H1 (cell line): ENCODE measurements around the gene CABP2. TPM values are rescaled to one million over a fixed set of nuclear protein-coding genes. Genes with fewer than 3 reads are reported as not detected.

Source experiments
- CTCF ChIA-PET: fragments of 300-600 bp; sonication (Branson Sonifier 250); formaldehyde crosslinking; loops from one replicate; lab custom pipeline; 2021; ENCODE audit not compliant: partially characterized antibody; lab: Charles Lee
- POLR2A ChIA-PET: fragments of 300-600 bp; sonication (Branson Sonifier 250); formaldehyde crosslinking; loops from one replicate; lab custom pipeline; 2021; ENCODE audit warnings: inconsistent platforms; ENCODE audit not compliant: partially characterized antibody; lab: Charles Lee
- DNase-seq, 2 experiments: peaks; one replicate each; pipeline versions ENCODE4 v3.0.0 to v3.0.0-alpha.2; 2010 to 2022; ENCODE audit warnings: low spot score in 2 of 2, low read depth in 1 of 2, mixed read lengths in 1 of 2
- FAIRE-seq: peaks from 2 replicates; lab custom pipeline; 2011; peaks lifted over from hg19 to GRCh38; lab: Jason Lieb, UNC
- H2AFZ ChIP-seq: 2 replicates; pipeline ENCODE4 v1.8.1; 2012; ENCODE audit warnings: low read length, inconsistent platforms
- H2AK5ac ChIP-seq: 2 replicates; pipeline ENCODE4 v1.6.1; 2013; ENCODE audit warnings: low read depth, low read length
- H2BK120ac ChIP-seq: replicated peaks from 2 replicates; pipeline ENCODE3; 2013; ENCODE audit warnings: low read depth, low read length, inconsistent platforms
- H2BK12ac ChIP-seq: 2 replicates; pipeline ENCODE4 v1.6.1; 2013; ENCODE audit warnings: low read depth, low read length
- H2BK15ac ChIP-seq: 2 replicates; pipeline ENCODE4 v1.6.1; 2013; ENCODE audit warnings: low read length
- H2BK20ac ChIP-seq: 2 replicates; pipeline ENCODE4 v1.6.1; 2013; ENCODE audit warnings: low read length
- H2BK5ac ChIP-seq: 2 replicates; pipeline ENCODE4 v1.6.1; 2013; ENCODE audit warnings: low read depth, low read length
- H3K14ac ChIP-seq: 2 replicates; pipeline ENCODE4 v1.6.1; 2013; ENCODE audit warnings: inconsistent platforms; ENCODE audit not compliant: insufficient read length
- H3K18ac ChIP-seq: 2 replicates; pipeline ENCODE4 v1.6.1; 2013; ENCODE audit warnings: low read length; ENCODE audit errors: extremely low read depth
- H3K23ac ChIP-seq: 2 replicates; pipeline ENCODE4 v1.6.1; 2013; ENCODE audit warnings: inconsistent platforms; ENCODE audit not compliant: insufficient read length
- H3K23me2 ChIP-seq: 2 replicates; pipeline ENCODE4 v1.6.1; 2013; ENCODE audit warnings: low read depth, low read length
- H3K27ac ChIP-seq: 2 replicates; pipeline ENCODE4 v1.6.1; 2011; ENCODE audit warnings: low read depth, low read length, inconsistent platforms
- H3K27me3 ChIP-seq, 4 experiments: replicated peaks in 1 of 4; 1 replicate in 1 of 4; 2 replicates in 3 of 4; pipeline versions ENCODE4 v1.6.1 to v1.8.1; 2011 to 2013; ENCODE audit warnings: low read length in 3 of 4, mild to moderate bottlenecking in 3 of 4, inconsistent platforms in 2 of 4, mixed read lengths in 2 of 4, moderate library complexity in 1 of 4; ENCODE audit not compliant: control insufficient read depth in 3 of 4, insufficient read depth in 3 of 4; ENCODE audit errors: extremely low read depth in 1 of 4
- H3K36me3 ChIP-seq, 4 experiments: 2 replicates each; pipeline versions ENCODE4 v1.6.1 to v1.8.1; 2011 to 2013; ENCODE audit warnings: mild to moderate bottlenecking in 4 of 4, low read length in 3 of 4, moderate library complexity in 2 of 4, control low read depth in 1 of 4, inconsistent platforms in 1 of 4; ENCODE audit not compliant: insufficient read depth in 4 of 4, control insufficient read depth in 2 of 4
- H3K4ac ChIP-seq: replicated peaks from 2 replicates; pipeline ENCODE3; 2013; ENCODE audit warnings: low read length, low read depth, mixed read lengths, inconsistent platforms; ENCODE audit not compliant: insufficient read length
- H3K4me1 ChIP-seq, 4 experiments: replicated peaks in 1 of 4; 1 replicate in 1 of 4; 2 replicates in 3 of 4; pipeline versions ENCODE4 v1.6.1 to v1.8.1; 2011 to 2013; ENCODE audit warnings: low read length in 3 of 4, inconsistent platforms in 2 of 4, mixed read lengths in 1 of 4; ENCODE audit not compliant: insufficient read depth in 4 of 4, control insufficient read depth in 3 of 4
- H3K4me2 ChIP-seq, 2 experiments: 2 replicates each; pipeline versions ENCODE4 v1.6.1 to v1.8.1; 2011 to 2013; ENCODE audit warnings: low read depth in 2 of 2, low read length in 2 of 2, control low read depth in 1 of 2, inconsistent platforms in 1 of 2, mild to moderate bottlenecking in 1 of 2; ENCODE audit not compliant: insufficient read depth in 1 of 2
- H3K4me3 ChIP-seq, 4 experiments: fragments of 200-600, 300-600 bp in 1 of 4; sonication (generic), shearing (Covaris generic), sonication (Bioruptor Twin) in 1 of 4; 2 replicates each; pipeline versions ENCODE4 v1.5.1 to v1.8.1; 2011 to 2016; ENCODE audit warnings: low read length in 4 of 4, low read depth in 3 of 4, control low read depth in 2 of 4, inconsistent platforms in 2 of 4, mild to moderate bottlenecking in 2 of 4, mixed read lengths in 1 of 4, moderate library complexity in 1 of 4; ENCODE audit not compliant: insufficient read depth in 2 of 4; ENCODE audit errors: extremely low read depth in 1 of 4
- H3K56ac ChIP-seq: replicated peaks from 2 replicates; pipeline ENCODE3; 2013; ENCODE audit warnings: low read depth, mild to moderate bottlenecking, mixed read lengths, low read length, inconsistent platforms; ENCODE audit not compliant: insufficient read length
- H3K79me1 ChIP-seq: 2 replicates; pipeline ENCODE4 v1.6.1; 2013; ENCODE audit warnings: low read depth, low read length, control low read depth
- H3K79me2 ChIP-seq, 2 experiments: 2 replicates each; pipeline versions ENCODE4 v1.6.1 to v1.8.1; 2012 to 2013; ENCODE audit warnings: low read length in 2 of 2, mild to moderate bottlenecking in 2 of 2, inconsistent platforms in 1 of 2; ENCODE audit not compliant: insufficient read depth in 2 of 2, control insufficient read depth in 1 of 2
- H3K9ac ChIP-seq, 4 experiments: replicated peaks in 1 of 4; 1 replicate in 1 of 4; 2 replicates in 3 of 4; pipeline versions ENCODE4 v1.6.1 to v1.8.1; 2011 to 2013; ENCODE audit warnings: low read depth in 3 of 4, low read length in 3 of 4, control low read depth in 2 of 4, mild to moderate bottlenecking in 2 of 4, moderate library complexity in 2 of 4, inconsistent platforms in 1 of 4; ENCODE audit errors: extremely low read depth in 1 of 4
- H3K9me3 ChIP-seq, 2 experiments: 2 replicates each; pipeline versions ENCODE4 v1.6.1 to v1.8.1; 2012 to 2013; ENCODE audit warnings: mild to moderate bottlenecking in 2 of 2, moderate library complexity in 2 of 2, control low read depth in 1 of 2, inconsistent platforms in 1 of 2, low read depth in 1 of 2, low read length in 1 of 2, mixed read lengths in 1 of 2; ENCODE audit not compliant: insufficient read depth in 2 of 2
- H4K20me1 ChIP-seq, 2 experiments: replicated peaks in 1 of 2; 2 replicates each; pipeline versions ENCODE3 to v1.8.1; 2011 to 2013; ENCODE audit warnings: inconsistent platforms in 2 of 2, low read length in 2 of 2, mild to moderate bottlenecking in 1 of 2; ENCODE audit not compliant: insufficient read depth in 2 of 2, control insufficient read depth in 1 of 2
- H4K5ac ChIP-seq: 2 replicates; pipeline ENCODE4 v1.6.1; 2013; ENCODE audit warnings: low read length, low read depth, mixed read lengths, inconsistent platforms; ENCODE audit not compliant: insufficient read length
- H4K8ac ChIP-seq: 2 replicates; pipeline ENCODE4 v1.8.0; 2013; ENCODE audit warnings: mild to moderate bottlenecking, moderate library complexity, low read length, inconsistent platforms; ENCODE audit not compliant: insufficient read depth; ENCODE audit errors: extremely low read depth
- H4K91ac ChIP-seq: replicated peaks from 2 replicates; pipeline ENCODE3; 2013; ENCODE audit warnings: low read length, mixed read lengths, inconsistent platforms; ENCODE audit not compliant: insufficient read length
- BACH1 ChIP-seq: IDR thresholded peaks from 2 replicates; pipeline ENCODE4 v1.6.1; 2012; ENCODE audit warnings: low read length, improper control_type of control experiment
- CEBPB ChIP-seq: IDR thresholded peaks from 2 replicates; pipeline ENCODE4 v1.6.1; 2012; ENCODE audit warnings: low read depth, low read length
- FOSL1 ChIP-seq: IDR thresholded peaks from 2 replicates; pipeline ENCODE4 v1.6.1; 2011; ENCODE audit warnings: mild to moderate bottlenecking, low read depth, low read length, moderate library complexity; ENCODE audit not compliant: insufficient read depth
- PHF8 ChIP-seq: fragments of 200-600 bp; sonication (generic); conservative IDR thresholded peaks from 2 replicates; pipeline ENCODE4 v1.7.1; 2012; ENCODE audit warnings: low read depth, mild to moderate bottlenecking, inconsistent platforms, low read length, moderate library complexity
- WGBS, 2 experiments: shearing (Covaris generic) in 1 of 2; methylation state at CpG; one replicate each; pipeline versions ENCODE4 v1.1.6 to v1.1.7; 2013 to 2015; ENCODE audit warnings: low lambda C conversion rate in 2 of 2, mixed read lengths in 2 of 2, inconsistent platforms in 1 of 2, low coverage in 1 of 2, missing lambda C conversion rate in 1 of 2; ENCODE audit not compliant: insufficient replicate concordance in 2 of 2, insufficient coverage in 1 of 2, insufficient read length in 1 of 2; ENCODE audit errors: extremely low coverage in 1 of 2, missing lambda C conversion rate in 1 of 2; 5-methylcytosine and 5-hydroxymethylcytosine counted together
- polyA plus RNA-seq, 7 experiments: library from polyadenylated mRNA; depleted of rRNA in 3 of 7; stranded (reverse) in 5 of 7; unstranded in 2 of 7; fragments of >200 nt in 5 of 7; fragments of 200-250 nt in 2 of 7; gene quantifications; 1 replicate in 5 of 7; 2 replicates in 1 of 7; 4 replicates in 1 of 7; pipeline versions ENCODE4 v1.2.1 to v1.2.3, GENCODE V29; 2011 to 2013; ENCODE audit warnings: missing spikeins in 2 of 7, mixed read lengths in 2 of 7
- total RNA-seq: library from RNA; stranded (reverse); fragmentation: NEBNext Ultra II Directional; extraction: Animal tissue kit (Norgen Biotek cat#: 25700); gene quantifications from 2 replicates; pipeline ENCODE4 v1.2.1, GENCODE V29; 2021
- TF ChIP-seq, protein P1 (sequence below): IDR thresholded peaks from 2 replicates; pipeline ENCODE4 v1.6.1; 2011; ENCODE audit warnings: low read depth, mild to moderate bottlenecking, low read length; ENCODE audit not compliant: insufficient read depth

CABP2 gene
- total and polyA plus RNA-seq, 2 of the 8 experiments (the other 6 are each of a cell fraction or from before 2014, with no cell fraction given) = not detected

DNA sequence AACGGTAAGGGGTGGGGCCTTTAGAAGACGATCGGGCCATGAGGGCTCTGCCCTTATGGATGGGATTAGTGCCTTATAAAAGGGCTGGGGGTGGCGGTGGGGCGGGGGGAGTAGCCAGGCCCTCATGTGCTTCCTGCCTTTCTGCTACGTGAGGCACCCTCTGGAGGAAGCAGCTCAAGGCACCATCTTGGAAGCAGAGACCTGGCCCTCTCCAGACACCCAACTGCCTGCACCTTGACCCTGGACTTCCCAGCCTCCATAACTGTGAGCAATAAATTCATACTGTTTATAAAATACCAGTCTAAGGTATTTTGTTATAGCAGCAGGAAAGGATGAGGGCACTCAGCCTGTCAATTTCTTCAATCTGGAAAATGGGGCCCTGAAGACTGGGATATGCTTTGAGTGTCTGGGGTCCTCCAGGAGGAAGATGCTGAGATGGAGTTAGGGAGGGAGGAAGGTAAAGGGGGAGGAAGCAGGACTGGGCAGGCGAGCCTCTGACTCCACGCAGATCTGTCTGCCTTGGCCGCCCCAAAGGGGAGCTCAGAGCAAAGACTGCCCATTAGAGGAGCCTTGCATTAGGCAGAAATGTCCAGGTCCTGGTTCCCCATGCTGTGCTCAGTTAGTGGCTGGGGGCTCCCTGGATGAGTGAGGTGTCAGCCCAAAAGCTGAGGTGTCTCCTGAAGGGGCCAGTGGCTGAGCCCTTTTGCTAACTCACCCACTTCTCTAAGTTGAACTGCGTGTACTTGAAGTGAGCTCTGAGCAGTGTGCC lies 5.3 kb downstream of the CABP2 start:
- H3K23me2 ChIP-seq = no peaks in the 10 kb centered on the region
- H4K91ac ChIP-seq = no peak overlapping the region
- H2BK20ac ChIP-seq = no peak overlapping the region
- CTCF ChIA-PET = interaction anchor here (0.6 to 1.2 kb wide), 3 partner anchors 23 to 1161 kb away, joined by 3 to 4 read pairs (median 3); no protein-coding TSS in a partner anchor
- no peaks in the 10 kb centered on the region for H3K79me1 ChIP-seq
- H4K20me1 ChIP-seq = no peaks in the 10 kb centered on the region
- no peak overlapping the region for H2AK5ac ChIP-seq
- no peak overlapping the region for H2BK5ac ChIP-seq
- H4K5ac ChIP-seq = no peak overlapping the region
- no peak overlapping the region for H3K4me3 ChIP-seq
- no peak overlapping the region for H3K9ac ChIP-seq
- TF ChIP-seq PHF8 (no peak), CEBPB (no peak), FOSL1 (no peak), BACH1 (no peak)
- TF ChIP-seq, protein P1, sequence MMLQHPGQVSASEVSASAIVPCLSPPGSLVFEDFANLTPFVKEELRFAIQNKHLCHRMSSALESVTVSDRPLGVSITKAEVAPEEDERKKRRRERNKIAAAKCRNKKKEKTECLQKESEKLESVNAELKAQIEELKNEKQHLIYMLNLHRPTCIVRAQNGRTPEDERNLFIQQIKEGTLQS = no peak
- H2BK120ac ChIP-seq = no peak overlapping the region
- 0 out of 2 replicates have a peak overlapping the region, but pooled peaks have one; percentile 5 for H2AFZ ChIP-seq
- H3K4me1 ChIP-seq = no peaks in the 10 kb centered on the region
- H3K14ac ChIP-seq = no peak overlapping the region
- H3K27ac ChIP-seq = no peak overlapping the region
- no peaks in the 10 kb centered on the region for H3K9me3 ChIP-seq
- peak overlapping the region; percentile 75; the same call in 1 of the 2 replicates for H2BK15ac ChIP-seq
- H3K4me2 ChIP-seq = no peak overlapping the region
- H3K18ac ChIP-seq = no peak overlapping the region
- WGBS, 2 experiments = 92% methylated on average over 10 of the region's 10 CpGs; no CpG with 5 or more reads in 1 of the 2 experiments
- POLR2A ChIA-PET = interaction anchor here (1.0 to 1.9 kb wide), 3 partner anchors 10 to 64 kb away, joined by 3 to 7 read pairs (median 5); partner anchors contain the start of gene CDK2AP2
- peaks cover 0 to 5% (median 1%) of the 10 kb centered on the region in 4 experiments; a peak in 2 of 7 replicates for H3K27me3 ChIP-seq
- no peaks in the 10 kb centered on the region for H3K79me2 ChIP-seq
- no peak overlapping the region for H2BK12ac ChIP-seq
- no peak overlapping the region for H3K56ac ChIP-seq
- H3K4ac ChIP-seq = no peak overlapping the region
- H4K8ac ChIP-seq = no peak overlapping the region; the same call in none of the 2 replicates
- no peak overlapping the region for H3K23ac ChIP-seq
- FAIRE-seq (no peak), DNase-seq (no peak)
- H3K36me3 ChIP-seq = no peaks in the 10 kb centered on the region
